GM19351 (cell line): ENCODE results near the gene ITGB5.
"Not testable (repeated sequence)": the region's sequence is repeated elsewhere in the genome, so short reads cannot be mapped to it uniquely, and the experiment has no call there.

Experiments
- ATAC-seq: cut with Tn5 transposase; IDR thresholded peaks from one replicate; pipeline ENCODE4 v1.9.1; 2021; ENCODE audit warnings: mild to moderate bottlenecking, moderate library complexity; ENCODE audit not compliant: unreplicated experiment

ITGB5 gene

DNA sequence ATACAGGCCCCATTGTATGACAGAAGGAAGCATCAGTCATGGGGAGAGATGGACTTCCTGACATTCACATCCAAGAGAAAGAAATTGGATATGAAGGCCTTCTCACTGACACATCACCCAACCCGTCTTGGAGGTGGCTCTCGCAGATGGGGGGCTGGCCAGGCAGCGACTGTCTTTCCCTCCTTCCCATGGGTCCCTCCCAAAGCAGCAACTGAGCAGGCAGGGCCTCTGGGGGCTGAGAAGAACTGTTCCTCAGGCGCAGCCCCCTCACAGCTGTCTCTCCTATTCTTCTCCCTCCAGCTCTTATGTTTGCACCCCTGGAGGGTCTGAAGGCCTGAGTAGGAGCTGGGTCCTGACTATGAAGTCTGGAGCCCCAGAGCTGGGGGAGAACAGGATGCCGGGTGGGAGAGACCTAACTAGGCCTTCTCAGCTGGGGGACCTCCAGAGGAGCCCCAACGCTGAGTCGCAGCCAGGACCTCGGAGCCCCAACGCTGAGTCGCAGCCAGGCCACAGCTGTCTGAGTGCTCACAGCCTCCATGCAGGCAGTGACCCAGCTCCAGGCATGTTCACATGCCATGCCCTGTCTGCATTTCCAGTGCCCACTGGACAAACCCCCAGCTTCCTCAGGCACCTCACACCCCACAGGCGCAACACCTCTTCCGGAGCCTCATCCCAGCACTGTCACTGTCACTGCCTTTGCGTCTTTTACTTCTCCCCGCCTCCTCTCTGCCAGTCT is 127.3 kb downstream of the ITGB5 start:
- no peak for ATAC-seq

DNA sequence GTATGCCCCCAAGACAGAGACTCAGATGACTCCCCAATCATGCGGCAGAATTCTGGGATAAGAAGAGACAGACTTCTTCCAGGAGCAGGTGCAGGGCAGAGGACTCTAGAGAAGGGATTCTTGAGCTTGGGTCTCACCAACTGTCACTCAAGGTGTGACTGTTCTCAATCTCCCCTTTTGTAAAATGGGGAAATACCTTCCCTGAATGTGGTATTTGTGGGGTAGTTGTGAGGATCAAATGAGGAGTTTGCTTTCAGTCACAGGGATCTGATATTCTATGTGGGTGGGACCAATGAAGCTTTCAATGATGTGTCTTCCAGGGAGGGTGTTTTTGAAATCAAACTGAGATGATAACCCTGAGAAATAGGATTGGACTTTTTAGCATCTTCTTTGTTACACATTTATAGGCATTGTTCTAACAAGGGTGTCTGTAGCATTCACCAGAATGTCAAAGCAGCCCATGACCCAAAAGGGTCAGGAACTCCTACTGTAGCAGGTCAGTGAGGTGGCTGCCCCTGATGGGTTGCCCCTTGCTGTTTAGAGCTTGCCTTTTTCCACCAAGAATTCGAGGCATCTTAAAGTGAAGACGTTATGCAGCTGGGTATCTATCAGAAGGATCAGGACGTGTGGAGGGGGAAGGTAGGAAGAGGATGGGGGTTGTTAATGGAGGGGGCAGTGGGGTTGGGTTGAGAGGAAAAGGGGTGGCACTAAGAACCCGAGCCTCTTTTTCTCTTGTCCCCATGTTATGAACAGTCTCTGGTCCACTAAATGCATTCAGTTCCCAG is 128.1 kb downstream of the ITGB5 start:
- no peak for ATAC-seq

DNA sequence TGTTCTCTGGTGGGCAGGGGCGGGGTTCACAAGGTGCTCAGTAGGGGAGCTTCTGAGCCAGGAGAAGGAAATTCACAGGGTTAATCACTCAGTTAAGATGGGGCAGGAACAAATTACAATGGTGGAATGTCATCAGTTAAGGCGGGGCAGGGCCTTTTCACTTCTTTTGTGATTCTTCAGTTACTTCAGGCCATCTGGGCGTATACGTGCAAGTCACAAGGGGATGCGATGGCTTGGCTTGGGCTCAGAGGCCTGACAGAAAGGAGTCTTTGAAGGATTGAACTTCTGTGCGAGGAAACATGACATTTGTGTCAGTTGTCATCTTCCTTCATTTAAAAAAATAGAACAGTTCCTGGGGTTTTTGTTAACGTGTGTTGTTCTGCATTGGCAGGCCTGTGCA is 129.2 kb downstream of the ITGB5 start:
- not testable (repeated sequence) for ATAC-seq

DNA sequence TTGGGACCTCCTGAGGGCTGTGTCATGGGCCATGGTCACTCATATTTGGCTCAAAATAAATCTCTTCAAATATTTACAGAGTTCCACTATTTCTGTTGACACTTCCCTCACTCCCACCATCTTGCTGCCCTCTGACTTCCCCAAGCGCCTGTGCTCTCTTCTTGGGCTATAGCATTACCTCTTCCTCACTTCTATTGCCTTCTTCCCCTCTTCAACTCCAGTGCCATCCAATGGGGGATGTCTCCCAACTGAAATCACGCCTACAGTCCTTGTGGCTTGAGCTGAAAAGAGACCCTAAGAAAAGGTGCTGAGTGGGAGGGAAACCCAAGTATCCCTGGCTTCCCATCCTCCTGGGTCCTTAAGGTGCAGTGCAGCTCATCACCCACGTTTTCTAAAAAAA is 135.1 kb downstream of the ITGB5 start:
- no peak for ATAC-seq

DNA sequence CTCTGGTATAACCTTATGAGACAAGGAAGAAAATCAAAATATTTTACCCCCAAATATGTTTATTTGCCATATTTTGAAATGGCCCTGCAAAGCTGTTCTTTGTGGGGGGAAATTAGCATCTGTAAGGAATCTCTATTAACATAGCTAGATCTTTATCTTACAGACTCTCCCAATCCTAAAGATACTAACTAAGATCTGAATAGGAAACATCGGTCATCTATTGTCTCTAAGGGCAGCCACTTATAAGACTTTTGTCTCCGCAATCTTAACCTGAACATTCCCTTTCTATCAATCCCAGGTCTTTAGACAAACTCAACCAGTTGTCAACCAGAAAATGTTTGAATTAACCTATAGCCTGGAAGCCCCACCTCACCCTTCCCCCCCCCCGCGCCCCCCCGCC is 135.7 kb downstream of the ITGB5 start:
- no peak for ATAC-seq

DNA sequence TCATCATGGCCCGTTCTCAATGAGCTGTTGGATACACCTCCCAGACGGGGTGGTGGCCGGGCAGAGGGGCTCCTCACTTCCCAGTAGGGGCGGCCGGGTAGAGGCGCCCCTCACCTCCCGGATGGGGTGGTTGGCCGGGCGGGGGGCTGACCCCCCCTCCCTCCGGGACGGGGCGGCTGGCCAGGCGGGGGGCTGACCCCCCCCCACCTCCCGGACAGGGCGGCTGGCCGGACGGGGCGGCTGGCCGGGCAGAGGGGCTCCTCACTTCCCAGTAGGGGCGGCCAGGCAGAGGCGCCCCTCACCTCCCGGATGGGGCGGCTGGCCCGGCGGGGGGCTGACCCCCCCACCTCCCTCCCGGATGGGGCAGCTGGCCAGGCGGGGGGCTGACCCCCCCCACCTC is 137.3 kb downstream of the ITGB5 start:
- ATAC-seq: not testable (repeated sequence)

DNA sequence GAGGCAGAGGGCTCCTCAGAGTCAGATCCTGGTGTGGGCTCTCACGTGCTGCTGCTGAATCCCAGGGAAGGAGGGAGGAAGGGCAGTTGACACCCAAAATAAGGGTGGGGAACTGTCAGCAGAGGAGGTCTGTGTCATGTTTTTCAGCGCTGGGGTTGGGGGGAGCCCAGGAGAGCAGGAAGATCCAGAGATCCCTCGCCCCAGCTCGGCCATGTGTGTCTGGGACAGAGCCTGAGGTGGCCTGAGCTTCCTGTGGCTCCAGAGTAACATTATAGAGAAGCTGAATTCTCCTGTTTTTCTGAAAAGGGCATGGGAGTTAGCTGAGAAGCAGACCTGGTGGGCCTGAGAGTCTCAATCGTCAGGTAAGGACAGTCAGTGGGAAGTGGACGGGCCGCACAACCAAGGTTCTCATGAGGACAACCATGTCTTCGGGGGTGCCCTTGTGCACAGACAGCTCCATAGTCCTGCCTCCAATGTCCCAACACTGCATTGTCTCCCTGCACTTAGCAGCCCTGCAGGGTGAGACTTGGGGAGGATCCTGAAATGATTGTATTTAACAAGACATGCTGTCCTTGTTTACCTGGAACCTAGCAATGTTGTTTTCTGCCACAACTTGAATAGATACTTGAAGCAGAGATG is 138.5 kb downstream of the ITGB5 start:
- no peak for ATAC-seq

DNA sequence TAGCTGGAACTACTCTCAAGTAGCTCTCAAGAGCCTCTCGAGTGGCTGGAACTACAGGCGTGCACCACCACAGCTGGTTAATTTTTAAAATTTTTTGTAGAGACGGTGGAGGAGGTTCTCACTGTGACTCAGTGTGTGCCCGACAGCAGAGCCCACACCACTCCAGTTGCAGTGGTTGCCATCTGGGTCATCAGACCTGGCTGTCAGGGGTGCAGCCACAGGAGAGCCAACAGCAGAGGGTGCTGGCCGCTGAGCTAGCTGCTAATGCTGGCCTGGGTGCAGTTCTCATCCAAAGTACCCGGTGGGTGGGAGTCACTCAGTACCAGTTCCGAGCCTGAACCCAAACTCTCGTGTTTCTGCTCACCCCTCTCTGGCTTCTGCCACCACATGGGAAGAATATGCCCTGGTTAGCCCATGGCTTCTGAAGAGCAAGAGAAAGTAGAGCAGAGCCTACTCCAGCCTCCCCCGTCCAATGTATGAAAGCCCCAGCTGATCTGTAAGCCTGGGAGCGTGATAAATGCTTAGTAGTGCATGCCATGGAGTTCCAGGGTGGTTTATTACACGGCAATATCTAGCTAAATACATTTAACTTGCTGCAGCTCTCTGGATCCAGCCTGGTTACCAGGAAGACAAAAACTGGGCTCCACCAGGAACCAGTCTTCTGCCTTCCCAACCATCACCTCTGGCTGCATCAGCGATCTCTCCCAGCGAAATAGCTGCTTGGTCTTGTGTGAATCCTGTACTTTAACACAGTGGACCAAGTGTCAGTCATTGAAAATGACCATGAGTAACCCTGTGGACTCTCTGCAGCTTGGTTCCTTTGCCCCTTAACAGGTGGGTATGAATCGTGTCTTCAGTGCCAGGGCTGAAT is 139.8 kb downstream of the ITGB5 start:
- no peak for ATAC-seq

DNA sequence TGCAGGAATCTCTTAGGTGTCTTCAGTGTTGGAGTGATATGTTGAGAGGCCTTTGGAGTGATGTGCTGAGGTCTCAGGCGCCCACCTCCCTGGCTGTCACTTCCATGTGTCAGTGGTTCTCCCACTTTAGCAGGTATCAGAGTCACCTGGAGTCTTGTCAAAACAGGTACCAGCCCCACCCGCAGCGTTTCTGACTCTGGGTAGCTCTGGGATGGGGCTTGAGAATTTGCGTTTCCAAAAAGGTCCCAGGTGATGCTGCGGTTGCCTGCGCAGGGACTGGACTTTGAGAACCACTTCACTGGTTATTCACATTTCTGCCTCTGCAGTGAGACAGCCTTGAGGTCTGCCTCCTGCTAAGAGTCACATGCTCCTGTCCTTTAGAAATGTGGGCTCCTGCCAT is 141.4 kb downstream of the ITGB5 start:
- no peak for ATAC-seq

DNA sequence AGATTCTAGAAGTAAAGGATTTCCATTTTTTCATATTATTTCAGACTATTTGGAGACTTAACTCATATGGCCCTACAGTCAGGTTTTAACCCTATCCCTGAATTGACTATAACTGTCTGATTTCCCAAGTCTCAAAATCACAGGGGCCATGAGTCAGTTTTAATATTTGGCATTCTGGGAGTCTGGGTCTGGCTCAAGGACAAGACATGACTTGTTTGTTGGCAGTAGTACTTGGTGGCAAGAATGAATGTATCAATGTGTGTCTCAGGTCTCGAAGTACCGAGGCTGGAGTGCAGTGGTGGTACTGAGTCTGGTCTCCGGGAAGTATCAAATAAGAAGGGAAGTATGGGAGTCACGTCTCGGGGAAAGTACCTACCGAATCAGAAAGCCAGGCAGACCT is 146.1 kb downstream of the ITGB5 start:
- ATAC-seq: no peak

DNA sequence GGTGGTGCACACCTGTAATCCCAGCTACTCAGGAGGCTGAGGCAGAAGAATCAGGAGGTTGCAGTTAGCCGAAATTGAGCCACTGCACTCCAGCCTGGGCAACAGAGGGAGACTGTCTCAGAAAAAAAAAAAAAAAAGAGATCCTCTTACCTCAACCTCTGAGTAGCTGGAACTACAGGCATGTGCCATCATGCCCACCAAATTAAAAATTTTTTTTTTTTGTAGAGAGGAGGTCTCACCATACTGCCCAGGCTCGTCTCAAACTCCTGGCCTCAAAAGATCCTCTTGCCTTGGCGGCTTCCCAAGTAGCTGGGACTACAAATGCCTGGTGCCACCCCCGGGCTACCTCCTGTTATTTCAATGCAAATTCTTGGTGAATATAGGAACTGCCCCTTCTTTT is 155.4 kb downstream of the ITGB5 start:
- no peak for ATAC-seq

DNA sequence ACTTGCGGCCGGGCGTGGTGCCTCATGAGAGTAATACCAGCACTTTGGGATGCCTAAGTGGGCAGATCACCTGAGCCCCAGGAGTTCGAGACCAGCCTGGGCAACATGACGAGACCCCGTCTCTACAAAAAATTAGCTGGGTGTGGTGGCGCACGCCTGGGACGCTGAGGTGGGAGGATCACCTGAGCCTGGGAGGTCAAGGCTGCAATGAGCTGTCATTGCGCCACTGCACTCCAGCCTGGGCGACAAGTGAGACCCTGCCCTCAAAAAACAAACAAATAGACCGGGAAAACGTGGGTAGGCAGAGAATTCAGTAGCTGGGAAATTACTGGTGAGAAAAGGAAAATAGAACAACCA is 156.2 kb downstream of the ITGB5 start:
- ATAC-seq: no peak

DNA sequence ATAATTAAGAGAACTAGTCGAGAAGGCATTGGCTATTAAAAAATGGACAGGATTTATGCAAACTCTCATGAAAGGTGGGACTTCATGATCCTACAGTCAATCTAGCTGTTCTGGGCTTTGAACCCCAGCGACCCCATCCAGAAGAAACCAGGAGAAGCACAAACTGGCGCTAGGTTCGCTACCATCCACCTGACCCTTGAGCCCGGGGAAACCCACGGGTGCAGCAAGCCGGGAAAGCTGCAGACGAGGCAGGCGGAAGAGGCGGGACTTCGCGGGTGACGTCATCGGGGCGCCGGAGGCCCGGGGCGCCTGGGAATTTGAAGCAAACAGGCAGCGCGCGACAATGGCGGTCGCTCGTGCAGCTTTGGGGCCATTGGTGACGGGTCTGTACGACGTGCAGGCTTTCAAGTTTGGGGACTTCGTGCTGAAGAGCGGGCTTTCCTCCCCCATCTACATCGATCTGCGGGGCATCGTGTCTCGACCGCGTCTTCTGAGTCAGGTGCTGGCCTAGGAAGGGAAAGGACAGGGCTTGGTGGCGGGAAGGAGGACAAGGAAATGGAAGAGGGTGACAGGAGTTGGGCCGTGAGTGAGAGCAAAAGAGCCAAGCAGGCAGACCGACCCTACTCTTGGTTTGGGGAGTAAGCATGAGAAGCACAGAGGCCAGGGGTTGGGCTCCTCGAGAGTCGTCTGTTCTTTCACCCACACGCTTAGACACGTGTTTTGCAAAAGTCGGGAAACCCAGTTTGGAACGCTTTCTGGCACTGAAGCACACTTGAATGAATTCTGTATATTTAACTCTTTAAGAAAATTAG is 156.8 kb downstream of the ITGB5 start, which contains the start of gene UMPS:
Gene UMPS (plus strand): TSS at position 324 of the 812 bp plus-strand sequence. CDS start 20 bp downstream, at position 344.
- ATAC-seq: peak; percentile 98

DNA sequence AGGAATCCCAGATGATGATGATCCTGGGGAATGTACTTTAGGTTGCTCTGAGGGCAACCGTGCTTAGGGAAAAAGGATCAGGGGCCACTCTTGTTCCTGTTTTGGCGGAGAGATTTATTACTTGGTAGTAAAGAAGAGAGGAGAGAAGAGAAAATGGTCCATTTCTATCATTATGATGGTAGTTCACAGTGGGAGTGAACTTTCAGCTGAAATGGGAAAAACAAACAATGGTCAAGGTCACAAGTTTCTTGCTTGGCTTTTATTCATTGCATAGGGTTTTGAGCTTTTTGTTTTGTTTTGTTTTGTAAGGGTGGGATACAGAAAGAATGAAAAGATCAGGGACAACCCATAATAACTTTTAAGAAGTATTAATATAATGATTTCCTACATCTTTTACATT is 164.6 kb downstream of the ITGB5 start:
- no peak for ATAC-seq

DNA sequence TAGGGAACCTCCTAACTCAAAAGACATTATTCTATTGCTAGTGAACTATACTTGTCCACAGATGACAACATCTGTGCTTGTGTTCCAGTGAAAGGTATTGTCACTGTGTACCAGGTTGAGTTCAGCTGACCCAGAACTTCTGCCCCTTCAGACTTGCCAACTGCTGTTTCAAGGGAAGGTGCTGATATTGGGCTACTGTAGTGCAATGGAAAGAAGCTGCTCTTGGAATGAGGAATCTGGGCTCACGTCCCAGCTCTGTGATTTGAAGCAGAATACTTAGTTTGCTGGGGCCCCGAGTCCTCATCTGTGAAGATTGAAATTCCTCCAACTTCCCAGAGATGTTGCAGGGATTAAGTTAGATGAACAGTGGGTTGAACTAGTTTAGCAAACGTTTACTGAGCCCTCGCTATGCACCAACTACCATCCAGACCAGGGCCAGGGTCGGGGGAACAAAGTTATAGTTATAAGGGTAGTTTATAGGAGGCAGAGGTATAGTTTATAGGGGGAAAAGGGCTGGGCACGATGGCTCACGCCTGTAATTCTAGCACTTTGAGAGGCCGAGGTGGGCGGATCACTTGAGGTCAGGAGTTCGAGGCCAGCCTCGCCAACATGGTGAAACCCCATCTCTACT is 172.8 kb downstream of the ITGB5 start:
- no peak for ATAC-seq
